GM19463 (cell line): Measurements from ENCODE around the gene STAG1.
"Not testable (repeated sequence)": the region's sequence is repeated elsewhere in the genome, so short reads cannot be mapped to it uniquely, and the experiment has no call there.

ENCODE experiments used
- ATAC-seq: cut with Tn5 transposase; IDR thresholded peaks from one replicate; pipeline ENCODE4 v1.9.1; 2021; ENCODE audit warnings: mild to moderate bottlenecking, moderate library complexity; ENCODE audit not compliant: unreplicated experiment

STAG1 gene

DNA sequence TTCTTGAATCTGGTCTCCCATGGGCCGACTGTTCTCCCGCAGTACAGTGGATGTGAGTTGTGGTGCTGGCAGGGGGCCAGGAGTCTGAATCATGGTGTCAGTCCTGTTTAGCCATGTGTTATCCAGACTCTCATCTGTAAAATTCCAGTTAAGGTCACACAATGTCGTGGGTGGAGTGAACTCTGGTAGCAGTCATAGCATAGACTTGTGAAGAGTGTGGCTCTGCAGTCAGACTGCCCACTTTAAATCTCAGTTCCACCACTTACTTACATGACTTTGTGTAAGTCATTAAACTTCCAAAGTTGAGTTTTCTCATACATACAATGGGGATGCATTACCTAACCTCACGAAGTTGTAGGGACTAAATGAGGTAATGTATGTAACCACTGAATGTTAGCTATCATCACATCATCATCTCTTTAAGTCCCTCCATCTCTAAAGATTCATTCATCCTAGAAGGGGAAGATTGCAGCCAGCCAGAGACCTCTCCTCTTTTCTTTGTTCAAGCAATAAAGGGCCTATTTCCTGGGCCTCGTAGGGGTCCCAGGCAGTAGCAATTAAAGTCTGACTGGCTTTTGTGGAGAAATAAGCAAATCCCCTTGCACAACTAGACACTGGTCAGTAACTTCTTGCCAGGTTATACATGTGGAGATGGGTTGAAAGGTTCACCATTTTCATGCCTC is 408.2 kb downstream of the STAG1 start:
- no peak for ATAC-seq

DNA sequence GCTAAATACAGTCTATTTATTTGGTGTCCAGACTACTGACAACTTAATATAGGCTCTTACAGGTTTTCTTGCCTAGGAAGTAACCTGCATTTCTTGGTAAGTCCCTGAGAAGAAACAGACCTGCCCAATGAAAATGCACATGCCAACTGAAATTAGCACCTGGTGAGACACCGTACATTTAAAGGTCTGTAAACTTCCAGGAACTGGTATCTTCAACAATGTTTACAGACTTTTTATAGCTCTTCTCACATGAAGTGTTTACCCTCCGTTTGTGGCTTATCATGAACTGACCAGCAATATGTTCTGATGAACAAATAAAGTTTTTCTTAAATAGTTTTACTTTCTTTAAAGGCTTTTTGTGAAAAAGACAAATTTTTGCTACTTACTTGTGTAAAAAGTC is 408.7 kb downstream of the STAG1 start:
- ATAC-seq: no peak

DNA sequence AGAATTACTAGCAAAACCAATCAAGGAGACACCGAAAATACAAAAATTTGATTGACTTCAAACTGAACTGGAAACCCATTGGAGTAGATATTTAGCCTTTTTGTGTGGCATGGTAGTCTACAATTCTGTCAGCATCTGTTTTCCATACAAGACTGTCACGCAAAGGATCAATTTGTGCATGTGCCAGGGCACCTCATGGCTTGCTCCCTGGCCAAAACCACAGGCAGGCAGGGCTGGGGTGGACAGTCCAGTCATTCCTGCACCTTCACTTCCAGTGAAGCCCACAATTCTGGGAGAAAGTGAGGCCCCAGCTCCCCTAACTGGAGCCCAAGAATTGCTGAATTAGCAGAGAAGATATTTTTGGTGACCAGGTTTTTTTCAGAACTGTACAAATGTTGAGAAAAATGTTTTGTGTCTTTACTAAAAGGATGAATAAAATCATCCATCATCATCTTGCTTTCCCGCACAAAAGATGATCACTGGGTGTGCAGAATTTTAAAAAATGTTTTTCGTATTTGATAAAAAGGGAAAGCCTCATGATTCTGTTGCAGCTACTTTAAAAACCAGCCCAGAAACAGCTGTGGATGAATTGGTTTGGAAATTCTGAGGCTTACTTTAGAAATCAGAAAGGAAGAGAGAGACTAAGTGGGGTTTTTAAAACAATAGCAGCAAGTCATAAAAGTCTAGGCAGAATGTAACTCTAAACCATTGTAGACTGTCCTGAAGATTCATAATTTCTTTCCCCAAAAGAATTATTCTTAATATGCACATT is 415.7 kb downstream of the STAG1 start:
- ATAC-seq: no peak

DNA sequence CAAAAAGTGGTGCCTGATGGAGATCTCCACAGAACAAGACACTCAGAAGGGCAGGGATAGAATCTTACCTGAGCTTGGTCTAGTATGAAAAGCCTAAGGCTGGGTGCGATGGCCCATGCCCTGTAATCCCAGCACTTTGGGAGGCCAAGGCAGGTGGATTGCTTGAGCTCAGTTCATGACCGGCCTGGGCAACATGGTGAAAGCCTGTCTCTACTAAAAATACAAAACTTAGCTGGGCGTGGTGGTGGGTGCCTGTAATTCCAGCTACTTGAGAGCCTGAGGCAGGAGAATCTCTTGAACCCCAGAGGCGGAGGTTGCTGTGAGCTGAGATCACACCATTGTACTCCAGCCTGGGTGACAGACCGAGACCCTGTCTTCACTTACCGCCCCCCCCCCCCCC is 417.5 kb downstream of the STAG1 start:
- ATAC-seq: not testable (repeated sequence)

DNA sequence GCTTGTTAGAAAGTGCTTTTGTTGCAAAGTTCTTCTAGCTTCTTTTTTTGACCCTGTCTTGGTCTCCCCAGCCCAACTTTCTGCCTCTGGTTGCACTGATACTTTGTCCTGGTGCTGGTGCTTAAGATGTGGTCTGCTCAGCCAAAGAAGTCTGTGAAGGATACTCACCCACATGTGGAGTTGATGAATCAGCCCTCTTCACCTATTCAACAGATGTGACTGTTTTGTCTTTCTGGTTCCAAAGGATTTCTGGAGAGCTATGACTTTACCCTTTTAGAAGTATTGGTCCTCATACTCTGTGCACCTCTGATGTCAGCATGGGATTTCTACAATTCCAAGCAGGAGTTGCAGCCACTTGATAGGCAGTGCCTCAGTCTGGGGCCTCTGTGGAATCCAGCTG is 418.0 kb downstream of the STAG1 start:
- no peak for ATAC-seq

DNA sequence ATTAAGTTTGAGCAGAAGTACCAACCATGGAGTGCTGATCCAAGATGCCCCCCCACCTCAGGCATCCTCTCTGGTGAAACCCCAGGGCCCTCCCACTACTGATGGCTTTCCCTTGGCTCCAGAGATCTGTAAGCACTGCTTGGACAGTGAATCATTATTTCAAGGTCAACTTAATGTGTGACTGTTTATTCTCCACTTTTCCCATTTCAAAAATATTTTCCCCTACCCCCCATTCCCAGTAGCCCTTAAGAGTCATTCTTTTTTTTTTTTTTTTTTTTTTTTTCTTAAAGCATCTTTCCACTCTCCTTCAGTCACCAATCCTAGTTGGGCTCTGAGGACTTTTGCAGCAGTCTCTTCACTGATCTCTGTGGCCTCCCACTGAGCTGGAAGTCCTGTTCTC is 419.4 kb downstream of the STAG1 start:
- peak; percentile 31 for ATAC-seq

DNA sequence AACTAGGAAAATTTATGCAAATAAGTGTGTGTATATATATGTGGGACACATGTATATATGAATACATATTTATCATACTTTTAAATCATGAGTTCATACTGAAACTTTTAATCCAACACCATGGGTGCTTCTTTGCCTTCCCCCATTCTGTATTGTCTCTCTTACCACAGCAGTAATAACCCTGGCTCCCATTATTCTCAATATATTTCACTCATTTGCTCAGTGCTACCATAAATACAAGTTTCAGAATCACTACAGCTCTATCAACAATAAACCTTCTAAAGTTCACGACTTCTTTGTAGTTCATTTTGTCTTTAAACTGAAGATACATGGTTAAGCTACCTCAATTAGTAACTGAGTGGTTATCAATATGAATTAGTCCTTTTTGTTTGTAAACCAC is 419.9 kb downstream of the STAG1 start:
- peak; percentile 51 for ATAC-seq

DNA sequence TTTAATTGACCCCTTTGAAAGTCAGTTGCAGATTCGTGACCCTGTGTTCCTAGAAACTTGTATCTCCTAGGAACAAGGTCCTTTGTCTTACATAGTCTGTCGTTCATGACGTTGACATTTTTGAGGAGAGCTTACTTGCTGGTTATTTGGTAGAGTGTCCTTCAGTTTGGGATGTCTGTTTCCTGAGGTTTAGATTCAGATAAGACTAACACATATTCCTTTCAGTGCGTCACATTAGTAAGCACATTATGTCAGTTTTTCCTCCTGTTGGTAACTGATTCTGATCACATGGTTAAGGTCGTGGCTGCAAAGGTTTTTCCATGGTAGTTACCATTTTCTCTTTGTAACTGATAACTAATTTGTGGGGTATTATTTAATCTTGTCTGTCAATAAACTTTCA is 421.3 kb downstream of the STAG1 start:
- ATAC-seq: no peak

DNA sequence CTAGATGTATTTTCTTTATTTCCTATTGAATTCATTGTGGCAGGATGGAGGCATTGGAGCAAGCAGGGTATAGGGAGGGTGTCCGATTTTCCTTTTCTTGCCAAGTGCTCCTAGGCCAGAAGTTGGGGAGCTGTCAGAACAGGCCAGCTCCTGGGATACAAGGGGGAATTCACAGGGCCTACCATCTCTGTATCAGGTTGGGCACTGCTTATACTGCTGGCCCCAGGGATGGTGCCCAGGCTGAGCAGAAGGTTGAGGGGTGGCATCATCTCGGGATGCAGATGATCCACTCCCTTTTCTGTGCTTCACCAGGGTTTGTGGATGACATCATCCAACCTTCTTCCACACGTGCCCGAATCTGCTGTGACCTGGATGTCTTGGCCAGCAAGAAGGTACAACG is 422.6 kb downstream of the STAG1 start:
- ATAC-seq: no peak

DNA sequence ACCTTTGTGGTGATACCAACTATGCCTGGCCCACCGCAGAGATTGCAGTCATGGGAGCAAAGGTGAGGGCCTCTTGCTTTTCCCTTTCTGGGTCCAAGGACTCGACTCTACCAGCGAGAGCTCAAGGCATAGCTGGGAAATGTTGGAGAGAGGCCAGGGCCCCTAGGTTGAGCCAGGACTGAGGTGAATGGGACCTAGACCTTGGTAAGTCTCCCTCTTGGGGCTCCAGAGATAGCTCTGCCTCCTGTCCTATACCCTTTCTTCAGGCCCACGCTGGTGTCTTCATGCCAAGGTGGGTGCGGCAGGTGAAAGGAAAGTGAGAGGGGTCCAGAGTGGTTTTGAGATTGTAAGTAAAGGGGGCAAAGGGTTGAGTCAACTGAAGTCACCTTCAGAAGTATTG is 424.5 kb downstream of the STAG1 start:
- ATAC-seq: no peak

DNA sequence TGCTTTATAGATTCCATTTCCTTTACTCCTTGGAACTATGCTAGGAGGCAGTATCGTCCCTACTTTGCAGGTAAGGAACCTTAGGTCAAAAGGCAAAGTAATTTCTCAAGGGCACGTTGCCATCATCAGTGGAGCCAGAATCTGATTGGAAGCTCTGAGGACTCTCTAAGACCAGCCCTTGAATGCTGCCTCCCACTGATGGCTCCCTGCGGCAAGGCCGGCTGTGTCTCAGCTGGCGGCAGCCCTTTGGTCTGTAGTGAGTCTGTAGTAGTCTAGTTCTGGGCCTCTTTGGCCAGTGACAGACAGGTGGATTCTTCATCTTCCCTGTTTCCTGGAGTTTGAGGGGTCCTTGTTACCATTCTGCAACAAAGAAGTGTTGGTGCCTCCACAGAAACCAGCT is 425.9 kb downstream of the STAG1 start:
- no peak for ATAC-seq

DNA sequence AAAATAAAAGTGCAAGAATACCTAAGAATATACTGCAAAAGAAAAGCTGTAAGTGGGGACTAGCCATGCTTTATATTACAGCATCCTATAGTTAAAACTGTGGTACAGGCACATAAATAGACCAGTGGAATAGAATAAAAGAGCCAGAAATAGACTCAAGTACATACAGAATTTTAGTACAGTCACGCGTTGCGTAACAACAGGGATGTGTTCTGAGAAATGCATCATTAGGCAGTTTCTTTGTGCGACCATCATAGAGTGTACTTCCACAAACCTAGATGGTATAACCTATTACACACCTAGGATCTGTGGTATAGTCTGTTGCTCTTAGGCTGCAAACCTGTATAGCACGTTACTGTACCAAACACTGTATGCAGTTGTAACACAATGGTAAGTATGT is 440.2 kb downstream of the STAG1 start:
- no peak for ATAC-seq

DNA sequence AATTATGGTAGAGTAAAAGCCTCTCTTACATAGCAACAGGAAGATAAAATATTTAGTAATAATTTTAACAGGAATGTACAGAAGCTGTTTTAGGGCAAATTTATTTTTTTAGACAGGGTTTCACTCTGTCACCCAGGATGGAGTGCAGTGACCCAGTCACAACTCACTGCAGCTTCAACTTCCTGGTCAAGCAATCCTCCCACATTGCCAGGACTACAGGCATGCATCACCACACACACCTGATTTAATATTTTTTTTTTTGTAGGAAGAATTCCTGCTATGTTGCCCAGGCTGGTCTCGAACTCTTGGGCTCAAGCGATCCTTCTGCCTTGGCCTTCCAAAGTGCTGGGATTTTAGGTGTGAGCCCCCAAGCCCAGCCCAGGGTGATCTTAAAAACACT is 440.9 kb downstream of the STAG1 start:
- no peak for ATAC-seq

DNA sequence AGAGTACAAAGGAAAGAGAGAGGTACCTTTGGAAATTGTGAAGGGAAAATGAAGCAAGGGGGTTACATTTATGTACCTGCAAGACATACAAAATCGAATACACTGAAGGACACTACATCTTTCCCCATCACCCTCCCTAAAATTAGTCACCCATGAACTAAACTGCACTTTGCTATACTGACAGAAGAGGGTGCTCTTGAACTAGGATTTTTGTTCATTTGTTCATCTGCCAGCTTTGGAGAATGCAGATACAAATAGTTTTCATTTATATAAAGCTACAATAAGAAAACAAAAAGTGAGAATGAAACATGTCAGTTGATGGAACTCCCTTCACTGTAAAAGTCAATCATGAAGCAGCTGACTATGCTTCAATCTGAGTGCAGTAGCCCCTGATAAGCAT is 446.3 kb downstream of the STAG1 start:
- ATAC-seq: no peak

DNA sequence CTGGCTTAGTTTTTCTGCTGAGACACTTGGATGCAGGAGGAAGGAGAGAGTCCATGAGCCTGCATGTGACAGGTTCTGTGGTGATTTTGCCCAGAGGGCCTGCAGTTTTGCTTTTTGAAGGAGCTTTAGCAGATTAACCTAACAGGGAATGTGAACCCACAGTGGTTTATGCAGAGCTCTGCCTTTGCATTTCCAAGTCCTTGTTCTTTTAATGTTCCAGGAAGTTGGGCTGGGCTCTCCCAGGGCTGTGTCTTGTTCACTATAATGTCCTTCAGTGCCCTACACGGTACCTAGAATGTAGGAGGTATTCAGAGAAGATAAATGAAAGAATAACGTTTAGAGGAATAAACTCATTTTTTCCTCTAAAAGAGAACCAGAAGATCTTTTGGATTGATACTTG is 451.7 kb downstream of the STAG1 start:
- ATAC-seq: no peak

DNA sequence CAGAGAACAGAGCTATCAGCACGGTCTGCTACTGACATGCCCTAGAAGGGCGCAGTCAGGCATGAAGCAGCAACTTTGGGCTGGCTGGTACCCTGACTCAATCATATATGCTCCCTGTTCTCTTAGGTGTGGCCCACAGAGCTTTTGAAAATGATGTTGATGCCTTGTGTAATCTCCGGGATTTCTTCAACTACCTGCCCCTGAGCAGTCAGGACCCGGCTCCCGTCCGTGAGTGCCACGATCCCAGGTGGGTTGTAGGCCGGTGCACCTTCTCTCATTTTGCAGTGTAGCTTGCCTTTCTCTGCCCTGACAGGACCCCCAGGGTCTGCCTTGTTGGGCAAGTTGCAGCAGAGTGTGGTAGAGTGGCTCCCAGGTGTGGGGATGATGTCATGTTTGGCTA is 454.4 kb downstream of the STAG1 start:
- no peak for ATAC-seq

DNA sequence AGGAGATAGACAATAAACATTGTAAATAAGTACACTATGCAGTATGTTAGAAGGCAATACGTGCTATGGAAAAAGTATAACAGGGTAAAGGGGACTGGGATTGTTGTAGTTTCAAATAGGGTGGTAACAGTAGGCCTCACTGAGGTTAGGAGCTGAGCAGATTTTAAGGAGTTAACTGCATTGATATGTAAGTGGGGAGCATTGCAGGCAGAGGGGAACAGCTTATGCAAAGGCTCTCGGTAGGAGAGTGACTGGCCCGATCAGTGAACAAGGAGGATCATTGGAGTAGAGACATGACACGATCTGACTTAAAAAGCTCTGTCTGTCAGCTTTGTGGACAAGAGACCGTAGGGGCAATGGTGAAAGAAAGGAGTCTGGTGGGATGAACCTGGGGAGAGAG is 455.2 kb downstream of the STAG1 start:
- ATAC-seq: no peak

DNA sequence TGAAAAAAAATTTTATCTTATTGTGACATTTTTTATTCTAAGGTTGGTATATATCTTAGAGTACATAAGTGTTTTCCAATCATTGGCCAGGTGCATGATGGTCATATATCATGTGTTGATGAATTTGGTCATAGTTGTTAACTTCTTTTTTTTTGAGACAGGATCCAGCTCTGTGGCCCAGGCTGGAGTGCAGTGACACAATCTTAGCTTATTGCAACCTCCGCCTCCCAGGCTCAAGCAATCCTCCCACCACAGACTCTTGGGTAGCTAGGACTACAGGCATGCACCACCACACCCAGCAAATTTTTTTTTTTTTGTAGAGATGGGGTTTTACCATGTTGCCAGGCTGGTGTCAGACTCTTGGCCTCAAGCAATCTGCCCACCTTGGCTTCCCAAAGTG is 458.0 kb downstream of the STAG1 start:
- no peak for ATAC-seq

DNA sequence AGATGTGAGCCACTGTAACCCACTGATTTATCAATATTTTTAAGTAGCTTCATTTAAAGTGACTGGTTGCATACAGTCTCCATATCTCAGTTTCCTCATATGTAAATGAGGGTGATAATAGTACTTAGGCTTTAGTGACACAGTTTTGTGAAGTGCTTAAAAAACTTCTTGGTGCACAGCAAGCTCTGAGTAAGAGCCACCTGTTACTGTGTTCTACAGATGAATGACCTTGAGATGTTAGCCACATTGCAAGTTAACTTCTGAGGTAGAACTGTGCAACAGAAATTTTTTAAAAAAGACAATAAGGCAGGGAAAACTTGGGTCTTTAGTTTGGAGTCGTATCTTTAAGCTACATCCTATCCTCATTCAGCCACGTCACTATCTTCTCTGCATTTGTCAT is 458.9 kb downstream of the STAG1 start:
- no peak for ATAC-seq

DNA sequence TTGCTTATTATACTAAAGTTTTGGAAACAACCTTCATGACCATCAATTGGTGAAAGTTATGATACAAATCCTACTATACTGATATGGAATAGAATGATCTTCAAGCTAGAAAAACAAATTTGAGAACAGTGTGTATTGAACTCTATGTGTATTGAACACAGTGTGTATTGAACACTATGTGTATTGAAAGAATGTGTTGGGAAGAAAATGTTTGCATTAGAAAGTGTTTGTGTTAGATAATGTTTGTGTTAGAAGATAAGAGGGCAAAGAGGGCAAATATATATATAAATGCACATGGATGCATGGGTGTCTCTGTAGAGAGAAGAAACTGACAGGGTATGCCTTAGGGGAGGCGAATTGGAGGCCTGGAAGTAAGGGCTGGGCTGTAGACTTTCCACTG is 459.7 kb downstream of the STAG1 start:
- no peak for ATAC-seq

DNA sequence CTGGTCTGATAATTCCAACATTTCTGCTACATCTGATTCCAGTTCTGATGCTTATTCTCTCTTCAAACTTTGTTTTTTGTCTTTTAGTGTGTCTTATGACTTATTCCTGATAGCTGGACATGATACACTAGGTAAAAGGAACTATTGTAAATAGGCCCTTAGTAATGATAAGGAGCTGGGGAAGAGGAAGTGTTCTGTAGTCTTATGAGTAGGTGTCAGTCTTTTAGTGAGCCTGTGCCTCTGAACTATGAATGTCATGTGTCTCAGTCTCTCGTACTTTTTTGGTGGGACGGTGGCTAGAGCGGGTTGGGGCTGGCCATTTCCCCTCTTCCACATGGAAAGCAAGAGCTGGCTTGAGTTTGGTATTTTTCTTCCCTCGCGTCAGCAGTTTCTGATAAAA is 460.9 kb downstream of the STAG1 start:
- no peak for ATAC-seq
